ELF-1 (cell line): ENCODE data around the gene TENT4A.
A peak's percentile ranks its signal among the peaks of the same experiment; 100 is the strongest.
"Not testable (repeated sequence)": the region's sequence is repeated elsewhere in the genome, so short reads cannot be mapped to it uniquely, and the experiment has no call there.

Experiments
- DNase-seq: peaks from one replicate; pipeline ENCODE4 v3.0.0-alpha.2; 2016; ENCODE audit warnings: low read depth, low spot score

The TENT4A gene

GRCh38 chr5:6768590-6769230 is 55.5 kb downstream of the TENT4A start:
- DNase-seq, result no peak

GRCh38 chr5:6770826-6771607 is 57.8 kb downstream of the TENT4A start:
- DNase-seq, result no peak

- DNase-seq, result no peak
Measured at GRCh38 chr5:6772886-6773285, 59.7 kb downstream of the TENT4A start.

GRCh38 chr5:6773342-6774035 is 60.3 kb downstream of the TENT4A start:
- DNase-seq, result no peak

- not testable (repeated sequence) for DNase-seq
Measured at GRCh38 chr5:6774207-6774606, 61.0 kb downstream of the TENT4A start.

- DNase-seq, result no peak
Measured at GRCh38 chr5:6774721-6775204, 61.5 kb downstream of the TENT4A start.

GRCh38 chr5:6775571-6775970 is 62.3 kb downstream of the TENT4A start:
- DNase-seq, result no peak

- DNase-seq, result peak; percentile 35
Measured at GRCh38 chr5:6780802-6781391, 67.7 kb downstream of the TENT4A start.

- DNase-seq, result no peak
Measured at GRCh38 chr5:6781716-6782115, 68.5 kb downstream of the TENT4A start.

- DNase-seq, result no peak
Measured at GRCh38 chr5:6783787-6784186, 70.6 kb downstream of the TENT4A start.

- DNase-seq, result no peak
Measured at GRCh38 chr5:6784481-6784880, 71.2 kb downstream of the TENT4A start.

- DNase-seq, result no peak
Measured at GRCh38 chr5:6785161-6785860, 72.1 kb downstream of the TENT4A start.

GRCh38 chr5:6785861-6786180 is 72.6 kb downstream of the TENT4A start:
- DNase-seq, result no peak

- DNase-seq, result no peak
Measured at GRCh38 chr5:6786786-6787495, 73.7 kb downstream of the TENT4A start.

- DNase-seq, result no peak
Measured at GRCh38 chr5:6787941-6788340, 74.7 kb downstream of the TENT4A start.

- DNase-seq, result no peak
Measured at GRCh38 chr5:6788439-6788838, 75.2 kb downstream of the TENT4A start.

GRCh38 chr5:6788956-6789649 is 75.9 kb downstream of the TENT4A start:
- no peak for DNase-seq

GRCh38 chr5:6790346-6790865 is 77.2 kb downstream of the TENT4A start:
- DNase-seq, result no peak

GRCh38 chr5:6791031-6791430 is 77.8 kb downstream of the TENT4A start:
- no peak for DNase-seq

- no peak for DNase-seq
Measured at GRCh38 chr5:6792376-6792775, 79.1 kb downstream of the TENT4A start.
